MM.1S (cell line): ENCODE results near the gene TMEM178B.

Source experiments
- DNase-seq: peaks from one replicate; pipeline ENCODE4 v3.0.0-alpha.2; 2015
- H2AFZ ChIP-seq: fragments of 300-600 bp; sonication (generic); 2 replicates; pipeline ENCODE4 v1.6.0; 2016; ENCODE audit warnings: antibody characterized with exemption, low read length
- H3F3A ChIP-seq: fragments of 300-600 bp; sonication (generic); 2 replicates; pipeline ENCODE4 v1.6.1; 2016; ENCODE audit warnings: mild to moderate bottlenecking, antibody characterized with exemption, low read length, moderate library complexity, mixed read lengths; ENCODE audit not compliant: insufficient read depth
- H3K27ac ChIP-seq: fragments of 300-600 bp; sonication (generic); 2 replicates; pipeline ENCODE4 v1.5.1; 2016; ENCODE audit warnings: mild to moderate bottlenecking, low read length
- H3K27me3 ChIP-seq: fragments of 300-600 bp; sonication (generic); replicated peaks from 2 replicates; pipeline ENCODE4 v1.6.0; 2016; ENCODE audit warnings: low read length; ENCODE audit not compliant: insufficient read depth
- H3K36me3 ChIP-seq: fragments of 300-600 bp; sonication (generic); replicated peaks from 2 replicates; pipeline ENCODE4 v1.6.1; 2016; ENCODE audit warnings: mild to moderate bottlenecking, low read length, mixed read lengths; ENCODE audit not compliant: insufficient read depth
- H3K4me1 ChIP-seq: fragments of 300-600 bp; sonication (generic); 2 replicates; pipeline ENCODE4 v1.6.1; 2016; ENCODE audit warnings: low read length, mixed read lengths
- H3K4me2 ChIP-seq: fragments of 300-600 bp; sonication (generic); 2 replicates; pipeline ENCODE4 v1.6.0; 2016; ENCODE audit warnings: low read depth, low read length
- H3K4me3 ChIP-seq: fragments of 300-600 bp; sonication (generic); 2 replicates; pipeline ENCODE4 v1.5.1; 2016; ENCODE audit warnings: low read length, mixed read lengths
- H3K79me2 ChIP-seq: fragments of 300-600 bp; sonication (generic); 2 replicates; pipeline ENCODE4 v1.6.1; 2016; ENCODE audit warnings: mixed run types, low read length, mixed read lengths
- H3K9ac ChIP-seq: fragments of 300-600 bp; sonication (generic); 2 replicates; pipeline ENCODE4 v1.6.1; 2016; ENCODE audit warnings: low read length, mixed read lengths
- H3K9me2 ChIP-seq: fragments of 300-600 bp; sonication (generic); replicated peaks from 2 replicates; pipeline ENCODE4 v1.6.1; 2016; ENCODE audit warnings: mild to moderate bottlenecking, low read length, mixed read lengths; ENCODE audit not compliant: insufficient read depth
- H3K9me3 ChIP-seq: fragments of 300-600 bp; sonication (generic); replicated peaks from 2 replicates; pipeline ENCODE4 v1.6.1; 2016; ENCODE audit warnings: mild to moderate bottlenecking, low read length, mixed read lengths; ENCODE audit not compliant: insufficient read depth
- H4K20me1 ChIP-seq: fragments of 300-600 bp; sonication (generic); 2 replicates; pipeline ENCODE4 v1.6.1; 2016; ENCODE audit warnings: mild to moderate bottlenecking, low read length, moderate library complexity, mixed read lengths; ENCODE audit not compliant: insufficient read depth
- CTCF ChIP-seq: fragments of 300-600 bp; sonication (generic); IDR thresholded peaks from 2 replicates; pipeline ENCODE4 v1.5.1; 2016; ENCODE audit warnings: antibody characterized with exemption, low read length, mixed read lengths
- EZH2 ChIP-seq: fragments of 300-600 bp; sonication (generic); optimal IDR thresholded peaks from 2 replicates; pipeline ENCODE3; 2017; ENCODE audit warnings: low read depth, mild to moderate bottlenecking, antibody characterized with exemption, low read length, mixed read lengths
- EZH2phosphoT487 ChIP-seq: fragments of 300-600 bp; sonication (generic); IDR thresholded peaks from 2 replicates; pipeline ENCODE4 v1.6.1; 2018; ENCODE audit warnings: antibody characterized with exemption, low read length

Gene TMEM178B

GRCh38 chr7:141433698-141434097 lies 359.8 kb downstream of the TMEM178B start:
- no peak for TF ChIP-seq EZH2phosphoT487
- TF ChIP-seq EZH2 = no peak
- no peak for TF ChIP-seq CTCF
- no peaks in the 10 kb centered on the region for H3K36me3 ChIP-seq
- H3K9me2 ChIP-seq = no peaks in the 10 kb centered on the region
- H3F3A ChIP-seq = no peaks in the 10 kb centered on the region
- H2AFZ ChIP-seq = peak overlapping the region; percentile 14; the same call in 1 of the 2 replicates
- no peaks in the 10 kb centered on the region for H3K79me2 ChIP-seq
- no peak overlapping the region for H3K4me3 ChIP-seq
- no peaks in the 10 kb centered on the region for H3K27me3 ChIP-seq
- peak overlapping the region; percentile 4; the same call in 1 of the 2 replicates for H3K4me2 ChIP-seq
- H4K20me1 ChIP-seq = no peaks in the 10 kb centered on the region
- H3K27ac ChIP-seq = peak overlapping the region; percentile 5; the same call in 1 of the 2 replicates
- H3K4me1 ChIP-seq = peaks cover 15% of the 10 kb centered on the region
- no peak overlapping the region for H3K9ac ChIP-seq
- peak; percentile 65 for DNase-seq
- no peaks in the 10 kb centered on the region for H3K9me3 ChIP-seq

GRCh38 chr7:141436139-141436538 lies 362.3 kb downstream of the TMEM178B start:
- peaks cover 15% of the 10 kb centered on the region for H3K4me1 ChIP-seq

GRCh38 chr7:141436575-141437075 lies 362.8 kb downstream of the TMEM178B start:
- Histone ChIP-seq H3K9me3 (no peaks in the 10 kb centered on the region), H4K20me1 (no peaks in the 10 kb centered on the region), H3K9me2 (no peaks in the 10 kb centered on the region), H3K4me1 (peaks cover 15% of the 10 kb centered on the region), H2AFZ (no peak overlapping the region), H3K4me2 (no peak overlapping the region), H3K36me3 (no peaks in the 10 kb centered on the region), H3K27me3 (no peaks in the 10 kb centered on the region), H3K27ac (no peak overlapping the region), H3F3A (no peaks in the 10 kb centered on the region), H3K4me3 (no peak overlapping the region), H3K79me2 (no peaks in the 10 kb centered on the region), H3K9ac (no peak overlapping the region)
- no peak for DNase-seq
- TF ChIP-seq EZH2phosphoT487 = no peak
- no peak for TF ChIP-seq CTCF
- no peak for TF ChIP-seq EZH2

More at GRCh38 chr7:141436139-141436538, 362.3 kb downstream of the TMEM178B start:
- Histone ChIP-seq H3K9me3 (no peaks in the 10 kb centered on the region), H3K4me2 (no peak overlapping the region), H3K27ac (no peak overlapping the region), H3K9ac (no peak overlapping the region), H3K9me2 (no peaks in the 10 kb centered on the region), H3K79me2 (no peaks in the 10 kb centered on the region), H3K27me3 (no peaks in the 10 kb centered on the region), H3F3A (no peaks in the 10 kb centered on the region), H3K36me3 (no peaks in the 10 kb centered on the region), H3K4me3 (no peak overlapping the region), H4K20me1 (no peaks in the 10 kb centered on the region), H2AFZ (no peak overlapping the region)
- no peak for DNase-seq
- TF ChIP-seq CTCF (no peak), EZH2 (no peak), EZH2phosphoT487 (no peak)
